ENCODE data around the gene ROBO1. TPM values are rescaled to one million over a fixed set of nuclear protein-coding genes. Genes with fewer than 3 reads are reported as not detected.

Gene ROBO1
- total and polyA plus RNA-seq, 2 donors (not counting 3 experiments of a cell fraction or from before 2014, with no cell fraction given), result 5.9 to 14.2 TPM

GRCh38 chr3:78565712-78566111 lies 1202.1 kb downstream of the ROBO1 start:
- intact Hi-C loops (cut with micrococcal nuclease), result no loop called here
- ChIA-PET CTCF (no interaction called here), POLR2A (no interaction called here)
- Histone ChIP-seq H3K27ac (ENCODE audit: insufficient read depth, low read depth, low read length) (no peak overlapping the region), H3K27me3 (ENCODE audit: control insufficient read depth in 2 of 2, insufficient read depth in 2 of 2, low read length in 2 of 2) (no peaks in the 10 kb centered on the region), H3K4me1 (ENCODE audit: control insufficient read depth, extremely low read depth, insufficient read depth, low read length) (no peaks in the 10 kb centered on the region), H3K36me3 (ENCODE audit: control insufficient read depth in 2 of 2, extremely low read depth in 1 of 2, insufficient read depth in 2 of 2, low read length in 2 of 2) (no peaks in the 10 kb centered on the region), H3K9ac (replicated peaks; ENCODE audit: extremely low read depth, insufficient read depth, low read length) (no peak overlapping the region), H3K9me3 (replicated peaks; ENCODE audit: control insufficient read depth, insufficient read depth, low read length) (no peaks in the 10 kb centered on the region), H3K9me1 (replicated peaks; ENCODE audit: control insufficient read depth, extremely low read depth, insufficient read depth, low read length) (no peaks in the 10 kb centered on the region), H3K79me2 (ENCODE audit: control insufficient read depth, insufficient read depth, low read length) (no peaks in the 10 kb centered on the region), H3K4me2 (ENCODE audit: insufficient read depth, low read length) (no peak overlapping the region), H4K20me1 (replicated peaks; ENCODE audit: control insufficient read depth, extremely low read depth, insufficient read depth, low read length) (no peaks in the 10 kb centered on the region), H3K4me3 (replicated peaks in 1 of 3; ENCODE audit: insufficient read depth in 1 of 3, low read depth in 1 of 3, low read length in 3 of 3) (no peak overlapping the region), H2AFZ (ENCODE audit: low read depth, low read length) (no peak overlapping the region)
- no TSS peak for BruUV-seq (replicated peaks)
- no peak for FAIRE-seq
- dilution Hi-C loops (cut with MboI; ENCODE audit: extremely low pct_ligation_motif_present, low sequenced_read_pairs), result no loop called here
- TF ChIP-seq MAX (IDR thresholded peaks at IDR 0.05; ENCODE audit: insufficient read depth, insufficient read length) (no peak), EZH2 (IDR thresholded peaks at IDR 0.05; ENCODE audit: borderline replicate concordance, low read depth, low read length, severe bottlenecking) (no peak), GATA2 (IDR thresholded peaks at IDR 0.05; ENCODE audit: insufficient read depth, insufficient read length, low read depth, low read length) (no peak), POLR2A (IDR thresholded peaks at IDR 0.05; ENCODE audit: low read depth, low read length) (no peak), JUN (IDR thresholded peaks at IDR 0.05; ENCODE audit: borderline replicate concordance, insufficient read depth, insufficient read length, low read depth) (no peak), MYC (IDR thresholded peaks at IDR 0.05; ENCODE audit: low read depth, low read length) (no peak), FOS (IDR thresholded peaks at IDR 0.05; ENCODE audit: borderline replicate concordance, insufficient read depth, low read length) (no peak), POLR2AphosphoS5 (IDR thresholded peaks at IDR 0.05; ENCODE audit: insufficient read depth, low read depth, low read length) (no peak)
- TF ChIP-seq, protein P1, sequence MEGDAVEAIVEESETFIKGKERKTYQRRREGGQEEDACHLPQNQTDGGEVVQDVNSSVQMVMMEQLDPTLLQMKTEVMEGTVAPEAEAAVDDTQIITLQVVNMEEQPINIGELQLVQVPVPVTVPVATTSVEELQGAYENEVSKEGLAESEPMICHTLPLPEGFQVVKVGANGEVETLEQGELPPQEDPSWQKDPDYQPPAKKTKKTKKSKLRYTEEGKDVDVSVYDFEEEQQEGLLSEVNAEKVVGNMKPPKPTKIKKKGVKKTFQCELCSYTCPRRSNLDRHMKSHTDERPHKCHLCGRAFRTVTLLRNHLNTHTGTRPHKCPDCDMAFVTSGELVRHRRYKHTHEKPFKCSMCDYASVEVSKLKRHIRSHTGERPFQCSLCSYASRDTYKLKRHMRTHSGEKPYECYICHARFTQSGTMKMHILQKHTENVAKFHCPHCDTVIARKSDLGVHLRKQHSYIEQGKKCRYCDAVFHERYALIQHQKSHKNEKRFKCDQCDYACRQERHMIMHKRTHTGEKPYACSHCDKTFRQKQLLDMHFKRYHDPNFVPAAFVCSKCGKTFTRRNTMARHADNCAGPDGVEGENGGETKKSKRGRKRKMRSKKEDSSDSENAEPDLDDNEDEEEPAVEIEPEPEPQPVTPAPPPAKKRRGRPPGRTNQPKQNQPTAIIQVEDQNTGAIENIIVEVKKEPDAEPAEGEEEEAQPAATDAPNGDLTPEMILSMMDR (IDR thresholded peaks at IDR 0.05; ENCODE audit: extremely low read depth in 1 of 2, insufficient read depth in 1 of 2, low read depth in 1 of 2, low read length in 2 of 2), result no peak
- no peak for DNase-seq (ENCODE audit: low read depth, low spot score)

Data from endothelial cell of umbilical vein (primary cell).